CMK (cell line): Measurements from ENCODE around the gene IL7R.

Source experiments
- DNase-seq: peaks from one replicate; pipeline ENCODE4 v3.0.0-alpha.2; 2010; ENCODE audit warnings: low read depth

The IL7R gene

GRCh38 chr5:35904443-35905132 lies 47.9 kb downstream of the IL7R start:
- DNase-seq = no peak

GRCh38 chr5:35908228-35908627 lies 51.5 kb downstream of the IL7R start:
- DNase-seq = no peak

GRCh38 chr5:35908814-35909213 lies 52.1 kb downstream of the IL7R start:
- DNase-seq = no peak

- no peak for DNase-seq
These were observed 62.5 kb downstream of the IL7R start for GRCh38 chr5:35919191-35919590.

GRCh38 chr5:35920890-35921289 lies 64.2 kb downstream of the IL7R start:
- DNase-seq = no peak

GRCh38 chr5:35921930-35922329 lies 65.2 kb downstream of the IL7R start:
- DNase-seq = no peak

GRCh38 chr5:35922468-35922867 lies 65.8 kb downstream of the IL7R start:
- no peak for DNase-seq

- no peak for DNase-seq
These were observed 67.6 kb downstream of the IL7R start for GRCh38 chr5:35924122-35924949.

GRCh38 chr5:35924950-35925722 lies 68.4 kb downstream of the IL7R start:
- DNase-seq = no peak

GRCh38 chr5:35926389-35927051 lies 69.8 kb downstream of the IL7R start:
- DNase-seq = peak; percentile 33
